ENCODE results near the gene CST9.
"Not testable (repeated sequence)": the region's sequence is repeated elsewhere in the genome, so short reads cannot be mapped to it uniquely, and the experiment has no call there.

The CST9 gene

GRCh38 chr20:23587631-23588030, 18.1 kb downstream of the CST9 start:
- DNase-seq (ENCODE audit: low read depth), result no peak

GRCh38 chr20:23586735-23587525, 18.8 kb downstream of the CST9 start:
- DNase-seq (ENCODE audit: low read depth), result no peak

GRCh38 chr20:23585808-23586734, 19.6 kb downstream of the CST9 start:
- no peak for DNase-seq (ENCODE audit: low read depth)

- no peak for DNase-seq (ENCODE audit: low read depth)
Measured at GRCh38 chr20:23585449-23585807, 20.3 kb downstream of the CST9 start.

- peak; percentile 19 for DNase-seq (ENCODE audit: low read depth)
Measured at GRCh38 chr20:23584434-23585199, 21.1 kb downstream of the CST9 start.

- DNase-seq (ENCODE audit: low read depth), result no peak
Measured at GRCh38 chr20:23583526-23583925, 22.2 kb downstream of the CST9 start.

- no peak for DNase-seq (ENCODE audit: low read depth)
Measured at GRCh38 chr20:23582293-23582692, 23.4 kb downstream of the CST9 start.

GRCh38 chr20:23581833-23582232, 23.9 kb downstream of the CST9 start:
- DNase-seq (ENCODE audit: low read depth), result not testable (repeated sequence)

- DNase-seq (ENCODE audit: low read depth), result no peak
Measured at GRCh38 chr20:23574977-23575376, 30.7 kb downstream of the CST9 start.

GRCh38 chr20:23570178-23570760, 35.4 kb downstream of the CST9 start:
- DNase-seq (ENCODE audit: low read depth), result no peak

- DNase-seq (ENCODE audit: low read depth), result no peak
Measured at GRCh38 chr20:23569570-23569969, 36.1 kb downstream of the CST9 start.

- DNase-seq (ENCODE audit: low read depth), result no peak
Measured at GRCh38 chr20:23568971-23569330, 36.8 kb downstream of the CST9 start.

GRCh38 chr20:23568320-23568970, 37.3 kb downstream of the CST9 start, which contains the start of gene CST9L:
Gene CST9L, minus strand, starts transcription at chr20:23568484. Its CDS starts 34 bp downstream, at chr20:23568450.
- DNase-seq (ENCODE audit: low read depth), result no peak

GRCh38 chr20:23566199-23566932, 39.4 kb downstream of the CST9 start:
- no peak for DNase-seq (ENCODE audit: low read depth)

GRCh38 chr20:23565503-23566045, 40.1 kb downstream of the CST9 start:
- no peak for DNase-seq (ENCODE audit: low read depth)

- no peak for DNase-seq (ENCODE audit: low read depth)
Measured at GRCh38 chr20:23564927-23565326, 40.8 kb downstream of the CST9 start.

- DNase-seq (ENCODE audit: low read depth), result no peak
Measured at GRCh38 chr20:23562721-23563342, 42.9 kb downstream of the CST9 start.

- no peak for DNase-seq (ENCODE audit: low read depth)
Measured at GRCh38 chr20:23554401-23554800, 51.3 kb downstream of the CST9 start.
